Rectal smooth muscle tissue (tissue), 1 donor: Measurements from ENCODE around the gene PABPN1L.
"Not testable (repeated sequence)": the region's sequence is repeated elsewhere in the genome, so short reads cannot be mapped to it uniquely, and the experiment has no call there.

ENCODE experiments used
- H3K27ac ChIP-seq: one replicate; pipeline ENCODE4 v1.7.0; 2013; ENCODE audit warnings: low read depth, low read length, inconsistent platforms
- H3K27me3 ChIP-seq: one replicate; pipeline ENCODE4 v1.7.0; 2013; ENCODE audit warnings: low read length; ENCODE audit not compliant: control insufficient read depth, insufficient read depth
- H3K36me3 ChIP-seq: one replicate; pipeline ENCODE4 v1.7.0; 2013; ENCODE audit warnings: low read length; ENCODE audit not compliant: control insufficient read depth, insufficient read depth
- H3K4me1 ChIP-seq: one replicate; pipeline ENCODE4 v1.7.0; 2013; ENCODE audit warnings: low read length; ENCODE audit not compliant: control insufficient read depth, insufficient read depth
- H3K4me3 ChIP-seq: one replicate; pipeline ENCODE4 v1.7.0; 2013; ENCODE audit warnings: low read length
- H3K9ac ChIP-seq: one replicate; pipeline ENCODE4 v1.7.0; 2013; ENCODE audit warnings: low read length

Gene PABPN1L

DNA sequence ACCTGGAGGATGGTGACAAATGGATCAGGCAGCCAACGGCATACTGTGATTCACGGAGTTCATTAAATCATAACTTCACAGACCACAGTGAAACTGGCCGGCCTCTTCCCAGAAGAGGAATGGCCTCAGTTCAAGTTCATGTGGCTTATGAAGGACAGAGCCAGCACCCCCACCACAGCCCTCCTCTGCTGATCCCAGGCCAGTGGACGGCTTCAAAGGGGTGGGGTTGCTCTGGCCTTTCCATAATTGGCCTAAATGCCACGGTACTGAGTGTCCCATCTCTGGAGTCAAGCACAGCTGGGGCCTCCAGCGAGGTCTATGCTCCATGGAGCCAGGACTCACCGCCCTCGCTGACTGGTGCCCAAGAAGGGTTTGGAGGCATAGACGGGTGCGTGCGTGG, 31.1 kb downstream of the PABPN1L start:
- no peak overlapping the region for H3K27ac ChIP-seq
- no peak overlapping the region for H3K9ac ChIP-seq
- no peaks in the 10 kb centered on the region for H3K4me1 ChIP-seq
- H3K4me3 ChIP-seq, result no peak overlapping the region
- no peaks in the 10 kb centered on the region for H3K27me3 ChIP-seq
- peaks cover 12% of the 10 kb centered on the region for H3K36me3 ChIP-seq

DNA sequence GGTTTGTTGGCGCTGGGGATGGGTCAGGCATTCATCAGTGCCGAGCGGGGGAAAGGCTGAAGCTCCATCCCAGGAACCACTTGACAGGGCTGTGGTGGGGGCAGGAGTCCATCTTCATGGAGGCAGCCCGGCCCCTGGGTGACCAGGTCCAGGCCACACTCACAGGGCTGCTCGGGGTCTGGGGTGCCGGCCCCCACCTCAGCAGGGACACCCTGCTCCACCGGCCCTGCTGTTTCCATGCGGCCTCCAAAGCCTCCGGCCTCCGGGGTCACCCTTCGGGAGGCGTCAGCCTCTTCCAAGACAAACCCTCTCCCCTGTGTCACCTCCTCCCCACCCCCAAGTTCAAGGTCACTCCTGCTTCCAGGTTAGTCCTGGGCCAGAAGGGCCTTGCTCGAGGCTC, 31.8 kb downstream of the PABPN1L start:
- H3K27me3 ChIP-seq, result no peaks in the 10 kb centered on the region
- peaks cover 11% of the 10 kb centered on the region for H3K36me3 ChIP-seq
- H3K4me3 ChIP-seq, result no peak overlapping the region
- no peak overlapping the region for H3K27ac ChIP-seq
- no peaks in the 10 kb centered on the region for H3K4me1 ChIP-seq
- no peak overlapping the region for H3K9ac ChIP-seq

DNA sequence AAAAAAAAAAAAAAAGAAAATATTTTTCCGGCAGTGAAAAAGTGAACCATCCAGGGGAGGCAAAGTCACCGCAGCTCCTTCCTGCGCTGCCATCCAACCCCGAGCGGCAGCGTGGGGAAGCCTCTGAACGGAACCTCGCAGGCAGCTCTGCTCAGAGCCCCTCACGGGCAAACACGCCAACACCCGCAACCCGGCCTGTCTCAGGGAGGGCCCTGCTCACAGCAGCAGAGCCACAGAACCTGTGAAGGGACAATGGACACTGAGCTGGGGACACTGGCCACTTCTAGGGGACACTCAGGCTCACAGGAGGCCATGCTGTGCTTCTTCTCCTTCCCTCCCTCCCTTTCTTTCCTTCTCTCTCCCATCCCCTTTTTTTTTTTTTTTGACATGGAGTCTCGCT, 33.4 kb downstream of the PABPN1L start:
- H3K36me3 ChIP-seq, result peaks cover 9% of the 10 kb centered on the region

DNA sequence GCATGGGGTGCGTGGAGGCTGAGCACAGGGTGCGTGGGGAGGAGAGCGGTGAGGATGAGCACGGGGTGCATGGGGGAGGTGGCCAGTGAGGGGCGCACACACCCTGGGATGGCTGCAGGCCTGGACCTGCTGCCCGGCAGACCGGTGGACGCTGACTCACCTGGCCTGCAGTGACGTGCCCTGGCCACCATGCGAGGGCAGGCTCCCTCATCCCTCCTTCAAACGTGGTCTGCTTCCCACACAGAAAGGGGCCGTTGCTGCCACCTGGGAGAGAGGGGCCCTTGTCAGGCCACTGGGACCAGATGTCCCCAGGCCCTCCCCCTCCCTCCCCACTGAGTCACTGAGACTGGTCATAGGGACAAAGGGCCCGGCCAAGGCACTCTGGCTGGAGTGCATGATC, 34.6 kb downstream of the PABPN1L start:
- Histone ChIP-seq H3K27ac (no peak overlapping the region), H3K4me1 (no peaks in the 10 kb centered on the region), H3K9ac (no peak overlapping the region), H3K36me3 (peaks cover 9% of the 10 kb centered on the region), H3K4me3 (no peak overlapping the region), H3K27me3 (no peaks in the 10 kb centered on the region)

More for the DNA sequence above, 33.4 kb downstream of the PABPN1L start:
- Histone ChIP-seq H3K4me1 (no peaks in the 10 kb centered on the region), H3K27ac (no peak overlapping the region), H3K9ac (no peak overlapping the region), H3K27me3 (no peaks in the 10 kb centered on the region), H3K4me3 (no peak overlapping the region)

DNA sequence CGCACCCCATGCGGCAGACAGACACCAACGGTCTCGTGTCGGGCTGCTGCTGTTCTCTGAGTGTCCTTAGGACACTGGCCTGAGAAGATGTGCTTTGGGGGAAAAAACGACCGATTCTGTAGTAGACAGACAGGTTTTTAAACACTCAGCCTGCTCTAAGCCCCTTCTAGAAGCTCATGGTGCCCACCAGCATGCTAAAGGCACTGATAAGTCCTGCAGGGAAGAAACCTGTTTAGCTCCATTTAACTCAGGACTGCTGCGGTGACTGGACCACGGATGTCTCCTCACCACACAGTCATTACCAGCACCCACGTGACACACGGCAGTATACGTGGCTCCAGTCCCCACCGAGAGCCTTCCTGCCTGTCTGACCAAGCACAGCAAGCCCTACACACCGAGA, 35.7 kb downstream of the PABPN1L start:
- H3K36me3 ChIP-seq, result peaks cover 9% of the 10 kb centered on the region
- H3K27me3 ChIP-seq, result no peaks in the 10 kb centered on the region
- H3K27ac ChIP-seq, result no peak overlapping the region
- no peak overlapping the region for H3K4me3 ChIP-seq
- H3K9ac ChIP-seq, result no peak overlapping the region
- no peaks in the 10 kb centered on the region for H3K4me1 ChIP-seq

DNA sequence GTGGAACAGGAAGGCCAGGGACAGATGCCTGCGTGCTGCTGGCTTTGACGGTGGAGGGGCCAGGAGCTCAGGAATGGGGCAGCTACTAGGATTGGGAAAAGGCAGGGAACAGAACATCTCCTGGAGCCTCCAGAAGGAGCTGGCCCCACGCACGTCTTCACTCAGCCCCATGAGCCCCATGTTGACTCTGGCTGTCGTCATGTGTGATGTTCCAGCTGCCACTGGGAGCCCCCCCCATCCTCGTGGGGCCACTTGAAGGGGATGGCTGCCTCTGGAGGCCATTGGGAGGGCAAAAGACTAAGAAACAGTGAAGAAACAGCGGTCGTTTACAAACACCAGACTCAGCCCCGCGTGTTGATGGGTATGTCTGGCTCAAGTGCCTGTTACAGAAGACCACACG, 36.2 kb downstream of the PABPN1L start:
- H3K27ac ChIP-seq, result no peak overlapping the region
- no peaks in the 10 kb centered on the region for H3K4me1 ChIP-seq
- H3K36me3 ChIP-seq, result peaks cover 7% of the 10 kb centered on the region
- H3K27me3 ChIP-seq, result no peaks in the 10 kb centered on the region
- no peak overlapping the region for H3K9ac ChIP-seq
- no peak overlapping the region for H3K4me3 ChIP-seq

DNA sequence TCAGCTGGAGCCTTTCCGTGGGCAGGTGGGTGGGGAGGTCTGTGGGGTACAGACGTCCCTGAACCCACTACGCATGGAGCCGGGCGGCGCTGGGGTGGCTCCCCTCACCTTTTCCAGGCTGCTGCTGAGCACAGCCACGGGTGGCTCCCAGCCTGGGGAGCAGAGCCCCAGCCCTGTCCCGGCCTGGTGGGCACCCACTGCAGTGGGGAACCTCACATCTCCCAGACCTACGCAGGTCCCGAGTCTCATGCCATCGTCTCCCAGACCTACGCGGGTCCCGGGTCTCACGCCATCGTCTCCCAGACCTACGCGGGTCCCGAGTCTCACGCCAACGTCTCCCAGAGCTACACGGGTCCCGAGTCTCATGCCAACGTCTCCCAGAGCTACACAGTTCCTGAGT, 37.7 kb downstream of the PABPN1L start:
- H3K36me3 ChIP-seq, result peaks cover 3% of the 10 kb centered on the region
- no peak overlapping the region for H3K4me3 ChIP-seq

DNA sequence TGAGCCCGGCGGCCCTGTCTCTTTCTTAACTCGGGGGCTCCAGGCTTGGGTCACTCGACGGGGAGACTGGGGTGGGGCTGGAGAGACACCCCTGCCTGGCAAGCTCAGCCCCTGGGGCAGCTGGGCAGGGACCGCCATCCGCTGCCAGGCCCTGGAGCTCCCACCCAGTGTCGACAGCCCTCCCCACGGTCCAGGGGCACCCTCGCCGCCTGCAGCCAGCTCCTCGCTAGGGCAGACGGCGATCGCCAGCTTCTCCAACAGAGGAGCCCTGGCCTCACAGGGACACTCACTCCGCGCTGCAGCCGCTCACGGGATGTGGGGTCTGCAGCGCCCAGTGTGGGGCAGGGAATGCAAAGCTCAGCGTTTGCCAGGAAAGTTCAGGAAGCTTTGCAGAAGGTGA, 38.7 kb downstream of the PABPN1L start:
- H3K4me3 ChIP-seq, result no peak overlapping the region
- H3K9ac ChIP-seq, result no peak overlapping the region
- H3K27ac ChIP-seq, result no peak overlapping the region
- H3K27me3 ChIP-seq, result no peaks in the 10 kb centered on the region
- peaks cover 7% of the 10 kb centered on the region for H3K36me3 ChIP-seq
- no peaks in the 10 kb centered on the region for H3K4me1 ChIP-seq

More for the DNA sequence above, 37.7 kb downstream of the PABPN1L start:
- no peaks in the 10 kb centered on the region for H3K27me3 ChIP-seq
- no peaks in the 10 kb centered on the region for H3K4me1 ChIP-seq
- no peak overlapping the region for H3K9ac ChIP-seq
- H3K27ac ChIP-seq, result no peak overlapping the region

DNA sequence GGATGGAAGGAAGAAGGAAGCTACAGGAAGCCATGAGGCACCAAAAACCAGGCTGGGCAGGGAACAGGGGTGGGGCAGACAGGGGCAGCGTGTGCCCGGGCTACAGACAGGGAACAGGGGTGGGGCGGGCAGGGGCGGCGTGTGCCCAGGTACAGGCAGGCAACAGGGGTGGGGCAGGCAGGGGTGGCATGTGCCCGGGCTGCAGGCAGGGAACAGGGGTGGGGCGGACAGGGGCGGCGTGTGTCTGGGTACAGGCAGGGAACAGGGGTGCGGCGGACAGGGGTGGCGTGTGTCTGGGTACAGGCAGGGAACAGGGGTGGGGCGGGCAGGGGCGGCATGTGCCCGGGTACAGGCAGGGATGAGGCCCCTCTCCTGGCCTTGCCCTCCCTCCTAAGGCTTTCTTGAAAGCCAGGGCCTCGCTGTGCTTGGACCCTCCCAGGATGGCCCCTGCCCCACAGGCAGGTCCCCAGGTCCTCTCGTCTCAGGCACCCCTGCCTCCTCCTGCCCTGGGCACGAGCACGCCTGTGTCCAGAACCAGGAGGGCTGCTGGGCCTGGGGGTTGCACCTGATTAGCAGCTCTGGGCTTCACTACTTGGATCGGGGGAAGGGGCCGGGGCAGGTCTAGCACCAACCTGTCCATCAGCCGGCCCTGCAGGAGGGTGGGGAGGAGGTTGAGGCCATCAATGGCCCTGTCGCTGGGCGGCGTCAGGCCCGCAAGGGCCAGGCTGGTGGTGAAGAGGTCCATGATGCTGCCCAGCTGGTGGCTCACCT, 40.2 kb downstream of the PABPN1L start:
- Histone ChIP-seq H3K36me3 (peaks cover 17% of the 10 kb centered on the region), H3K27ac (no peak overlapping the region), H3K27me3 (no peaks in the 10 kb centered on the region)

DNA sequence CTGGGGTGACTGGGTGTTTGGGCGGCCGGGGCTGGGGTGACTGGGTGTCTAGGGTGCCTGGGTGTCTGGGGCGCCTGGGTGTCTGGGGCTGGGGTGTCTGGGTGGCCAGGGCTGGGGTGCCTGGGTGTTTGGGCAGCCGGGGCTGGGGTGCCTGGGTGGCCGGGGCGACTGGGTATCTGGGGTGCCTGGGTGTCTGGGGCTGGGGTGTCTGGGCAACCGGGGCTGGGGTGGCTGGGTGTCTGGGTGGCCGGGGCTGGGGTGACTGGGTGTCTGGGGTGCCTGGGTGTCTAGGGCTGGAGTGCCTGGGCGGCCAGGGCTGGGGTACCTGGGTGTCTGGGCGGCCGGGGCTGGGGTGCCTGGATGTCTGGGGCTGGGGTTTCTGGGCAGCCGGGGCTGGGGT, 41.3 kb downstream of the PABPN1L start:
- H3K27ac ChIP-seq, result no peak overlapping the region
- no peak overlapping the region for H3K4me3 ChIP-seq
- H3K27me3 ChIP-seq, result no peaks in the 10 kb centered on the region
- H3K4me1 ChIP-seq, result no peaks in the 10 kb centered on the region
- peaks cover 17% of the 10 kb centered on the region for H3K36me3 ChIP-seq
- no peak overlapping the region for H3K9ac ChIP-seq

More for the DNA sequence above, 40.2 kb downstream of the PABPN1L start:
- H3K4me1 ChIP-seq, result no peaks in the 10 kb centered on the region
- no peak overlapping the region for H3K4me3 ChIP-seq
- H3K9ac ChIP-seq, result no peak overlapping the region

DNA sequence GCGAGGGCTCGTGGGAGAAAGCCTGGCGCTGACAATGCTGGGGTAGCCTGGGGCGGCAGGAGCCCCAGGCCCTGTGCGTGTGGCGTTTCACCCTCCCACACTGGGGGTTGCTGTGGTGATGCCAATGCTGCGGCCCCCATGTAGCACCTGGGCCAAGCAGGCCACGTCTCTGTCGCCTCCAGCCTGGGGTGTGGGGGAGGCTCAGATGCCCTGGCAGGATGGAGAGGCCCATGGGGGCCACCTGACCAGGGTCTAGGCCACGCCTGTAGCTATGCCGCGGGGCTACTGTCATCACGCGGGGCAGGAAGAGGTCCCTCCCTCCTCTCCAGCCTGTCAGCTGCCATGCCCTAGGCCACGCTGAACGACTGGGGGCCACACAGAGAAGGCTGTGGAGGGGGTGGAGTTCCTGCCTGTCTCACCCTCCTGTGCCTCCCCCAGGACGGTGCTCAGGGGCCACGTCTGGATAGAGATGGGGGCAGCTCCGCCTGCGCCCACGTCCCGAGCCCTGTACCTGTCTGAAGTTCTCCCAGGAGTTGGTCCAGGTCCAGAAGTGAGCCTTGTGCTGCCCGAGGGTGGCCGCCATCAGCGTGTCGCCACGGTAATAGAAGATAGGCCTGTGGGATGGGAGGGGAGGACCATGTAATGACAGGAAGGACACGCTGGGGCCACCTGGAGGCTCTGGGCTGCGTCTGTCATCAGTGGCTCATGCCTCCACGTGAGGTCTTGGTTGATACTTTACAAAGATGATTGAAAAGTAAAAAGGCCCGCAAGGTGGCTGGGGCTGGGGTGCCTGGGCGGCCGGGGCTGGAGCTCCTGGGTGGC, 42.0 kb downstream of the PABPN1L start:
- Histone ChIP-seq H3K9ac (no peak overlapping the region), H3K4me1 (no peaks in the 10 kb centered on the region), H3K4me3 (no peak overlapping the region), H3K27me3 (no peaks in the 10 kb centered on the region), H3K36me3 (peaks cover 17% of the 10 kb centered on the region), H3K27ac (no peak overlapping the region)

DNA sequence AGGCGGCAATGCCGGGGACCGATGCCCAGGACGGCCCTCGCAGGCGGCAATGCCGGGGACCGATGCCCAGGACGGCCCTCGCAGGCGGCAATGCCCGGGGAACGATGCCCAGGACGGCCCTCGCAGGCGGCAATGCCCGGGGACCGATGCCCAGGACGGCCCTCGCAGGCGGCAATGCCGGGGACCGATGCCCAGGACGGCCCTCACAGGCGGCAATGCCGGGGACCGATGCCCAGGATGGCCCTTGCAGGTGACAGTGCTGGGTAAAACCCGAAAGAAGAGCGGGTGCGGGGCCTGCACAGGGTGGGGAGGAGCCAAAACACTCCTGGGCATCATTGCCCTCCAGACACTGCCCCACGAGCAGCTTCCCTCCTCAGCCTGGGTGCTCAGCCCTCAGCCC, 42.8 kb downstream of the PABPN1L start:
- not testable (repeated sequence) for H3K9ac ChIP-seq, H3K27ac ChIP-seq, H3K27me3 ChIP-seq, H3K4me3 ChIP-seq, H3K4me1 ChIP-seq
- peaks cover 17% of the 10 kb centered on the region for H3K36me3 ChIP-seq
